GM18498 (cell line): ENCODE measurements around the gene AUP1.
"Not testable (repeated sequence)": the region's sequence is repeated elsewhere in the genome, so short reads cannot be mapped to it uniquely, and the experiment has no call there.

Source experiments
- ATAC-seq: cut with Tn5 transposase; IDR thresholded peaks from one replicate; pipeline ENCODE4 v1.9.1; 2021; ENCODE audit warnings: mild to moderate bottlenecking, moderate library complexity; ENCODE audit not compliant: unreplicated experiment

Gene AUP1

DNA sequence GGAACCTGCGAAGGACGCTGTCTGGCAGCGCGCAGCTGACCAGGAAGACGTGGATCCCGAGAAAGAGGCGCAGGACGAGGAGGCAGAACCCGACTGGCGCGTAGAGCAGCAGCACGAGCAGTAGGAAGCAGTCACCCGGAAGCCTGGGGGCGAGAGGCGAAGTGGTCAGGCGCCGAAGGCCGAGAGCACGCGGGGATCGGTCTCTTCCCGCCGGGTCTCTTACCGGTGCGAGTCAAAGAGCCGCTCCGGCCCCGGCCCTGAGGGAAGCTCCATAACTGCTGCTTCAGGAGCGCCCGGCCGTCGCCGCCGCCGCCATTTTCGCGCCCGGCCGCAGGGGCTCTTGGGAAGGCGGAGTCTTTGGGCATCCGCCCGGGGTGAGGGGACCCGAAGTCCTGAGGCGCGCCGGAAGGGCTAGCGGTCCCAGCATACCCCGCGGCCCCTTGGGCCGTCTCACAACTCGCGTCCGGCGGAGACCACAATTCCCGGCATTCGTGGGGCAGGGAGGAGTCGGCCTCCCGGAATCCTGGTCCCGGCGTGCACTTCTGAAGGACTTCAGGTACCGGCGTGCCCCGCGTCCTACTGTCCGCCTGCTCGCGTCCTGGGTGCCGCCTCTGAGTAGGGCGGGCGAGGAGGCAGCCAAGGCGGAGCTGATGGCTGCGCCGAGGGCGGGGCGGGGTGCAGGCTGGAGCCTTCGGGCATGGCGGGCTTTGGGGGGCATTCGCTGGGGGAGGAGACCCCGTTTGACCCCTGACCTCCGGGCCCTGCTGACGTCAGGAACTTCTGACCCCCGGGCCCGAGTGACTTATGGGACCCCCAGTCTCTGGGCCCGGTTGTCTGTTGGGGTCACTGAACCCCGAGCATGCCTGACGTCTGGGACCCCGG lies at the start of gene AUP1, which contains the start of gene HTRA2:
AUP1 (minus strand) TSS at position 350 of the 882 bp plus-strand sequence; CDS start at position 273, 77 bp downstream.
HTRA2 (plus strand) TSS at position 577 of the 882 bp plus-strand sequence; CDS start at position 651, 74 bp downstream.
- ATAC-seq, result peak; percentile 80

- no peak for ATAC-seq
Observed at GRCh38 chr2:74578408-74578807, 48.9 kb upstream of the AUP1 start.

DNA sequence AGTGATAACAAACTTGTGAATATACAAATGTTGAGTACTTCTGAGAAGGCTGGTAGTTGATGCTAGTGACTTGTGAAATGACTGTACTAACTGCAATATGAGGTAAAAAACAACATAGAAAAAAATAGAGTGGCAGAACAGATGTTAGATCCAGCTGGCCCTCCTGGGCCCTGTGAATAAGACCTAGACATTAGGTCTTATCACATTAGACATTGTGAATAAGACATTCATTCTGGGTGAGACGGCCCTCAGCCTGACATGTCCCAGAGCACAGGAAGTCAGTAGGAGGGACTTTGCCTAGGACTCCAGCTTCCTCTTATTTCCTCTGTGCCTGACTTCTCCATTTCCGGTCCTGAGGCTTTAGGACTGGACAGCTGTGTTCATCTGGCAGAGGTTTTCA lies 47.9 kb upstream of the AUP1 start:
- no peak for ATAC-seq

- no peak for ATAC-seq
Observed at GRCh38 chr2:74576863-74577229, 47.3 kb upstream of the AUP1 start.

DNA sequence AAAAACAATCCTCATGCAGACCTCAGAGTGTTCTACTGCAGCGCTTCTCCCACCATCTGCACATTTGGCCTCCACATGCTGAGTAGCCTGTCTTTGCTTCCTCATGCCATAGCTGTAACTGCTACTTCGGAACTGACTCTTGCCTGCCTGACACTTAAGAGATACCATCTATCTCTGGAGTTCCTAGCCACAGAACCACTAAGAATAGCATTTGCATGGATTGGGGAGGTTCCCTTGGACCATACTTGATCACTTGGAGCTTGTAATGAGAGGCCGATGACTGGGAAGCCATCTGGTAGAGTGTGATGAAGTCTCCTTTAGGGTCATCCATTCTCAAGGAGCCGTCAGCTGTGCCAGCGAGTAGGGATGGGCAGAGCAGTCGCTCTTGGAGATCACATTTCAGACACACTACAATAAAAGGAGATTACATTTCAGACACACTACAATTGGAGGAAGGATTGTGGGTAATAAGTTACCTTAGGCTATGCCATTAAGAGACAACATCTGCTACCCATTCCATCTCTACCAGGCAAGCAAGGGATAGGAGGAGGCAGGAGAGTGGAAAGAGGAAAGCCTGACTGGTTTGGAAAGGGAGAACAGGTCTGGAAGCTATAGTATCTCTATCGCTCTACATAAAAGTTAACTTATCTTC lies 46.8 kb upstream of the AUP1 start:
- ATAC-seq, result no peak

- ATAC-seq, result no peak
Observed at GRCh38 chr2:74575320-74575719, 45.8 kb upstream of the AUP1 start.

DNA sequence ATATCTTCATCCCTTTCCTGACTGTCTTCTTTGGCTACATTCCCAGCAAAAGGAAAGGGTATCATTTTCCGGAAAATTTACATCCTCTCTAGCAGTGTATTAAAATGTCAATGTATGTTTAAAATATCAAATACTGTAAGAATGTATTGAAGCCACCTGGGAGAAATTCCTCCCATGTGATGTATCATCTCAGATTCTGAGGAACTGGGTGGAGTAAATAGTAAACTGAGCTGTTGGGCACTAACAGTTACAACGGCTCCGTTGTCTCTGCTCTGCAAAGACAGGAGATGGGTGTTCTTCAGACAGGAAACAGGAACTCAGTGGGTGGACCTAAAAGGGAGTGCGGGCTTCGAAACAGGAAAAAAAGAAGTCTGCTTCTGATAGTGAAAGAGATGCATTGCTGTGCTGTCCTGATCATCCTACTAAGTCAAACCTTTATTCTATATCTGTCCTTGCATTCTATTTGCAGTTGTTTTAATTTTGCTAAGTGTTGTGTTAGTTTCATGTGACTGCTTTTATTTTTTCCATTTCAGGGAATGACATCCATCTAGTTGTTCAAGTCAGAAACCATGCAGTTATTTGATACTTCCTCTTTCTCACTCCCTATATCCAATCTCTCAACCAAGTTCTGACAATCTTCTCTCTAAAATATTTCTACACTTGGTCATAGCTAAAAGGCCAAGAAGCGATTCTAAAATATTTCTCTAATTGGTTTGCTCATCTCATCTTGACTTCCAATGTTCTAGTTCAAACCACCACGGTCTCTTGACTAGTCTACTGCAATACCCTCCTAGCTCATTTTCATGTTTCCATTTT lies 44.4 kb upstream of the AUP1 start:
- peak; percentile 61 for ATAC-seq

DNA sequence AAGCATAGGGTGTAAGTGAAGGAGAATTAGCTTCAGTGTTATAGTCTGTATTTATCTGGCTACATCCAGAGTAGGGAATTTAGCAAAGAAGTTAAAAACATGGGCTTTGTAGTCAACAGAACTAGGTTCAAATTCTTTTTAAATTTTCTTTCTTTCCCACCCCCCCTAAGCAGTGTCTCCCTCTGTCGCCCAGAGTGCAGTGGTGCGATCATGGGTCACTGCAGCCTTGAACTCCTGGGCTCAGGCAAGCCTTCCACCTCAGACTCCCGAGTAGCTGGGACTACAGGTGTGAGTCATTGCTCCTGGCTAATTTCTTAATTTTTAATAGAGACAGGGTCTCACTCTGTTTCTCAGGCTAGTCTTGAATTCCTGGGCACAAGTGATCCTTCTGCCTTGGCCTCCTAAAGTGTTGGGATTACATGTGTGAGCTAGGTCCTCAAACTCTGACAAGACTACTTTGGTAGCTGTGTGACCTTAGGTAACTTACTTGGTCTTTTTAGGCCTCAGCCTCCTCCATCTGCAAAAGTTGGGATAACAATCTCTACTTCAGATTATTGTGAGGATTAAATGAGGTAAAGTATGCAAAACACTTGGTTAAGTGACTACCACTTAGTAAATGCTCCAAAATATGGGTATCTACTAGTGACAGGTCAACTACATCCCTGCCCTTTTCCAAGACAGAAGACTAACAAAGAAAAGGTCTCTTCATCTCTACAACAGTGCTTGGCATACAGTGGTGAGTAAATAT lies 42.8 kb upstream of the AUP1 start:
- no peak for ATAC-seq

DNA sequence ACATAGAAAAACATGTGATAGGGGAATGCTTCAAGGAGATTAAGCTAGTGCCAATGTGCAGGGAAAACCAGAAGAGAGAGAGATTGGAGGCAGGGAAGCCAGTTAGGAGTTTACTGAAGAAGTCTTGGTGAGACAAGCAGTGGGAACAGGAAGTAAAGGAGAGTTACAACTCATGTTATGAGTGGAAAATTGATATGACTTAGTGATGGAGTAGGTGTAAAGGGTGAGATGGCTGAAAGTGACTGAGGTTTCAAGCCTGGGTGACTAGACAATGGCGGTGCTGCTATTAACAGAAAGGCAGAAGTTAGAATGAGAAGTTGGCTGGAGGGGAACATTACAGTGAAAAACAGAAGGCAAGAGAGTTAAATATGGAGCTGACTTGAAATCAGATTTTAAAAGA lies 41.6 kb upstream of the AUP1 start:
- ATAC-seq, result peak; percentile 58

- ATAC-seq, result no peak
Observed at GRCh38 chr2:74569686-74570085, 40.2 kb upstream of the AUP1 start.

DNA sequence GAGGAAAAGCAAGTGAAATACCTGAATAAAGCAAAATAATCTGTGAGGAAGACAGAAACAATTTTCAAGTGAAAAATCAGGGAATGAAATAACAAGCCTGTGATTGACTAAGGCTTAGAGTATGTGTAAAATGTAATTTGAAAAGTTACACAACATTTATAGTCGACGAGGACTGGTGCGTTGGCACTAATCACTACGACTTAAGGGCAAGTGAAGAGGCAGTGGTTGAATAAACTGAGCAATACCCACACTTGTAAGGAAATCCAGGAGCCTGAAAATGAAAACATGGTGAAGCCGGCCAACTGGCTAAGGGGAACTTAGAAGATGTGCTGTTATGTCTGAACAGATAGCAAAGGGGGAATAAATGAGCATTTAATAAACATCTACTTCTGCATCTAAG lies 38.4 kb upstream of the AUP1 start:
- ATAC-seq, result no peak

DNA sequence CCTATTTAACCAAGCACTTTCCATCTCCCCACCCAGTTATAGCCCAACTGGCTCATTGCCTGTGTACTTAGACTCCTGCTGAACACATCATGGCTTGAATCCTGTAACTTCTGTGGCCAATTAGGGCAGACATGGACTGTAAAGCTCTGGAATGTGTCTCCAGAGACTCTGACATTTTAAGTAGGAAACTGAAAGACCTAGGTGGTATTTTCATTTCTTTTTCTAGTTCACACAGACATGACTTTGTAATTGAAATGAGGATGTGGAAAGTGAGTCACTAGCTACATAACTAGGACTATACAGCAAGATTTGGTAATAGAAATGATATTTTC lies 37.2 kb upstream of the AUP1 start:
- no peak for ATAC-seq

DNA sequence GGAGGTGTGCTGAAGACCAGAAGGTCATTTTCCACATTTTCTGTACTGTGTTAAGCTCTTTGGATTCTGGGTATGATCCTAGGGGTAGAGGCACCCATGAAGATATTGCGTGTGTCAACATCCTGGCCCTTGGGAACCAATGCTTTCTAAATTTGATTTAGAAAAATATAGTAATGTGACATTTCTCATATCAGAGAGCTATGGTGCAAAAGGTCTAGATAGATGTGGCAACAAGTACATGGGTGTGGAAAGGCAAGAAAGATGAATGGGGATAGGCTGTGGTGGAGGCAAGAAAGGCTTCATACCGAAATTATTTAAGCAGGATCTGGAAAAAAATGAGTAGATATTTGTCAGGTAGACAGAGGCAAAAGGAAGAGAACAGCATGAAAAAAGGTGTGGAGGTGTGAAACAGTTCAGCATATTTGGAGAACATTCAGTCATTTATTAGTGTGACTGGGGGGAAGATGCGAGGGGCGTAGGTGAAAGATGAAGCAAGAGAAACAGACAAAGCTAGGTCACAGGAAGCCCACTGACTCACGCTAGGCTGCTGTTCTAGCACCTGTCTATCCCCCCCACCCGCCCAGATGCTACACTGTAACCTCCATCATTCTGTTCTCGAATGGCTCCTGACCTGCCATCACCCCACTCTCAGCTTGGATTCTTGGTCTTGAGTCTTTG lies 36.7 kb upstream of the AUP1 start:
- ATAC-seq, result no peak

DNA sequence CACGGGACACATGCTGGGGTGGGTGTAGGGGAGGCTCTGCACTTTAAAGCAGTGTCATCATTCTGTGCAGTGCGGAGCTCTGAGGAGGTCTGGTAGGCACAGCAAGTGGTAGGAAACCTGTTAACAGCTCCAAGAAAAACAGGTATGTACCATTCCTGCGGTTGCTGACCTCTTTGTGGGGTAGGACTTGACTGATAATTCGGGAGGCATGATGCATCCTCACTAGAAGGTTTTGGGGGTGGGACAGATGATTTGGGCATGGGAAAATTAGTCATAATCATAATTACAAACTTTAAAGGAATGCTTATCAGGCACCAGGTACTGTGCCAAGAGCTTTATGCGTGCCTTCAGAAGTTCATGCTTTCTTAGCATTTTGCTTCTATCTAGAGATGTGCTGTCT lies 34.7 kb upstream of the AUP1 start:
- no peak for ATAC-seq

DNA sequence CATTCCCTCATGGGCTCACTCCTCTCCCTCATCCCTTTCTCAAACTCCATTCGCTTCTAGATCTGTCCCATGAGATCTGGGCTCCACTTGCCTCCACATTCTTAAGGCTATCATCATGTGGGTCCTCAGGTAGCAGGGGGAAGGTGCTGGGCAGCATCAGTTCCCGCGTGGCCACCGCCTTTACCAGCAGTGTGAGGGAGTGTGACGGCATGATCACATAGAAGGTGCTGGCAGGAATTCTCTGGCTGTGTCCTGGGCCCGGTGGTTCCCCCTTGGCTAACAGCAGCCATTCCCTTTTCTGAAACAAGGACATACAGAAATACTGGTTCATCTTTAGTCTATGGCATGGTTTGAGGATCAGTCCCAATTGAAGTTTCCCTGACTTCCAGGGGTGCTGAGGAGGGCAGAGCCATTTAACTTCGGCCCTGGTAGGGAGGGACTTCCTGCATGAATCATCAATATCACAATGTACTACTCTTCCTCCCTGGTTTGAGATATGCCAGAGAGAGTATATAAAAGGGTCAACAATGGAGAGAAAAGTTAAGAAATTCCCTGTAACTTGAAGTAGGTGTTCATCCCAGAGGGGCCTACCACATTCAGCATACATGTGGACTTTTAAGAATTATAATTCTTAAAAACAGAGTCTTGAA lies 32.7 kb upstream of the AUP1 start:
- no peak for ATAC-seq

DNA sequence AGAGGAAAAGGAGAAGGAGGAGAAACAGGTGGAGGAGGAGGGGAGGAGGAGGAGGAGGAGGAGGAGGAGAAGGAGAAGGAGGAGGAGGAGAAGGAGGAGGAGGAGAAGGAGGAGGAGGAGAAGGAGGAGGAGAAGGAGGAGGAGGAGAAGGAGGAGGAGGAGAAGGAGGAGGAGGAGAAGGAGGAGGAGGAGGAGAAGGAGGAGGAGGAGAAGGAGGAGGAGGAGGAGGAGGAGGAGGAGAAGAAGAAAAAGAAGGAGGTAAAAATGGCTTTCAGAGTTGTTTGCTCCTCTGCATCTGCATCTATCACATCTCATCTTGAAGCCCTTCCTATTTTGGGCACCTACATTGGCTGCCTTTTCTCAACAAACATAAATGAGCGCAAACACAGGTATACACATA lies 31.5 kb upstream of the AUP1 start:
- not testable (repeated sequence) for ATAC-seq

DNA sequence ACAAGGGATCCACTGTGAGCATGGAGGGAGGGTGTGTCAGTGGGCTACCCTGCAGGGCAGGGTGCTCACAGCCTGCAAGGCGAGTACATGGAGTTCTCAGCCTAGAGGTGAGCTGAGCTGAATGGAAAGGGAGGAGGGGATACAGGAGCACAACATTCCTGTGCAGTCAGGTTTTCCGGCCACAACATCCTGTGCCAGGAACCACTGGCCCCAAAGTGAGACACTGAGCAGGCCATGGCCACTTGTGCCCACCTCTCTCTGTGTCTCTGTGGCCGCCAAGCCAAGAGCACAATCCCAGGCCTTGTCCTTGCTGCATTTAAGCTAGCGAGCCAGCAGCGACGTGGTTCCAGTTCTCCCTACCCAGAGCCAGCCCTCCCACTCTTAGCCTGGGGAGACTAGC lies 31.1 kb upstream of the AUP1 start:
- no peak for ATAC-seq

DNA sequence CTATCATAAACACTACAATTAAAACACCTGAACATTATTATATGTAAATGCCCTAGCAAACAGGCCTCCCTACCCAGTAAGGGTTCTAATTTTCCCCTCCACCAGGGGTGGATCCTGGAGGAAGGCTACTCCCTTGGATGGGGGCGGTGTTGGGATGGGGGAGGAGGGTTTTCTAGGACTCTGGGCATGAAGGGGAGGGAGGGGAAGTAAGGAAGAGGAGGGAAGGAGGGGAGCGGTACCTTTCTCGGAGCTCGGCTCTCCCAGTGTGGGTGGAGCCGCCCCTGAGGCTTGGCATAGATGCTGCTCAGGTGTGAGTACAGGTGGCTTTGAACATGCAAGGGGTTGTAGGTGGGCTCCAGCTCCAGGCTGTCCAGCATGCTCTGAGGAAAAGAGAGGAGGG lies 30.4 kb upstream of the AUP1 start:
- no peak for ATAC-seq

DNA sequence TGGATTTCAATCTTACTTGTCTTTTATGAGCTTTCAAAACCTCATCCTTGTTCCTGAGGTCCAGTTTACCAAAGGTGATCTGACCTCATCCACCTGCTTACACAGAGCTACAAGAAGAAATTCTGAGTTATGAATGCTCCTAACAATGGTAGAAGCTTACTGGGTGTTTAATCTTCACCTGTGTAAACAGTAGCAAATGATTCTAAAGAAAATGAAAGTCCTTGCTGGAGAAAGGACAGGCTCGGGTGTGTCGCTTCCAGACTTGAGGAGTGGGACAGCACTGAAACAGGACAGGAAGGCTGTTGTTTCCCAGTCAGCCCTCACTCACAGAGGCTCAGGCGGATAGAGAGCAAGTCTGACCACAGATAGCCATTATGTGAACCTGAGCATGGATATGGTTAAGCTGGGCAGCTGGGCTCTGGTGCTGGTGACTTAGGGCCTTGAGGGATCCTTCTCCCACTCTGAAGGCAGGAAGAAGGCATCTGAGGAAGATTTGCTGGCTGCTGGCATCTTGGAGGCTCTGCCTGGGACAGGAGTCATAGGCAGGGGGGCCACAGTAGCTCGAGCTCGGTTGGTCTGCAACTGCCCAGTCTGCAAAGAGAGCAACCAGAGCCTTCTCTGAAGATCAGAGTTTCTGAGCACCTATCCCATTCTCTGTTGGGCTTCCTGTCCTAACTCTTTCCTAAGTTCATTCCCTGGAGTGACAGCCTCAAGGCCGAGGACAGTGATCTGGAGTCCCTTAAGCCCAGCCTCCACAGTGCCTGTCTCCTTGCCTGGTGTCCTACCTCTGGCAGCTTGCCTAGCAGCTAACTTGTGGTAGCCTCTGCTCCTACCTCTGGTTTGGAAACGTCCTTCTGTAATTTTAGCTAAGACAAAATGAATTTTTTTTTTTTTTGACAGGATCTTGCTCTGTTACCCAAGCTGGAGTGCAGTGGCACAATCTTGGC lies 29.1 kb upstream of the AUP1 start:
- ATAC-seq, result no peak
